HG03575 (cell line): ENCODE data around the gene A4GALT.

Source experiments
- ATAC-seq: cut with Tn5 transposase; IDR thresholded peaks from one replicate; pipeline ENCODE4 v1.9.1; 2021; ENCODE audit not compliant: unreplicated experiment, insufficient number of reproducible peaks, low FRiP score; ENCODE audit errors: extremely low read depth

The A4GALT gene

DNA sequence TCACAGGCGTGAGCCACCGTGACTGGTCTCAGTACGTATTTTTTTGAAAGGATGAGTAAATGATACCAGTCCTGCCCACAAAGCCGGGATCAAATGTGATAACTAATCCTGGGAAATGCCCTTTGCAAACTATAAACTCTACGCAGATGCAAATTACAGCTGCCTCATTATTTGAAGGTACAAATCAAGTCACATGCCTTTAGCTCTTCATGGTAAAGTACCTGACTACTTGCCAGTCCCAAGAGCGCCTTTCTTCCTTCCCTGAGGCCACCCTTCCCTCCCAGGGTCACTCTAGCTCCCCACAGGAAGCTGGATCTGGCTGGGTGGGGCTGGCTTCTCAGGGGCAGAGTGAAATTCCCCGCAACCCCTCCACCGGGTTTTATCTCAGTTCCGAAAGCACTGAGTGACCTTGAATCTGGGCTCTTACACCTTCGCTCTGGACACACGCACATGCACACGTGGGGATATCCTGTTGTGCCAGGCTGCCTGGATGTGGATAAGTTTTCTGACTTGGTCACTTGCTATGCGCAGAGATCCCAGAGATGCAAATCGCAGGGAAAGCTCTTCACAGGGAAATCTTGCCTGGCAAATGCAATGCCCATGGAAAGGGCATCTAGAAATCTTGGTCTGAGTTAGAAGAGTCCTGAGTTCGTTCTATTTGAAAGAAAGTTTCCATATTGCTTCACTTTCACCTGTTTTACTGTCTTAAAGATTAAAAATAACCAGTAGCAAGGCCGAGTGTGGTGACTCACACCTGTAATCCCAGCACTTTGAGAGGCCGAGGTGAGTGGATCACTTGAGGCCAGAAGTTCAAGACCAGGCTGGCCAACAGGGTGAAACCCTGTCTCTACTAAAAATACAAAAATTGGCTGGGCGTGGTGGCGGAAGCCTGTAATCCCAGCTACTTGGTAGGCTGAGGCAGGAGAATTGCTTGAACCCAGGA, 8.5 kb downstream of the A4GALT start:
- no peak for ATAC-seq

DNA sequence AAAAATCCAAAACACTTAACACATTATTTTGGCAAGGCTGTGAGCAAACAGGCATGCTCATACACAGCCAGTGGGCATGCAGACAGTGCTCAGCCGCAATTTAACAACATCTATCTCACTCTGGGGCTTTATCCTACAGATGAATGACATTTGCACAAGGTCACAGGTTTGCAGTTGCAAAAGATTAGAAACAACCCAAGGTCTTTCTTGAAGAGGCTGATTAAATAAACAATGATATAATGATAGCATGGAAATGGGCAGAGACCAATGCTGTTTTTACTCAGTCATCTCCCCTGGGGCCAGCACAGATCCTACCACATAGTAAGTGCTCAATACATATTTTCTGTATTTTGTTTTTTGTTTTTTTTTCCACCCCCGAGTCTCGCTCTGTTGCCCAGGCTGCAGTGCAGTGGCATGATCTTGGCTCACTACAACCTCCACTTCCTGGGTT, 9.4 kb downstream of the A4GALT start:
- no peak for ATAC-seq

DNA sequence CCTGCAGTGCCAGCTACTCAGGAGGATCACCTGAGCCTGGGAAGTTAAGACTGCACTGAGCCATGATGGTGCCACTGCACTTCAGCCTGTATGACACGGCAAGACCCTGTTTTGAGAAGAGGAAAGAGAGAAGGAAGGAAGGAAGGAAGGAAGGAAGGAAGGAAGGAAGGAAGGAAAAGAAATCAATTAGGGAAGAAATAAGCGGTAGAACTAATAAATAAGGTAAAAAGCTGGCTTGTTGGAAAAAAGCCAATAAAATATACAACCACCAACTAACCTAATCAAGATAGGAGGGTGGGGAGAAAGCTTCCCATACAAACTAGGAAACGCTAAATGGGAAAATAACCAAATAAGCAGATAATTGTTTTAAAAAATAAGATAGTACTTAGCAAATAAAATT, 12.3 kb downstream of the A4GALT start:
- no peak for ATAC-seq

DNA sequence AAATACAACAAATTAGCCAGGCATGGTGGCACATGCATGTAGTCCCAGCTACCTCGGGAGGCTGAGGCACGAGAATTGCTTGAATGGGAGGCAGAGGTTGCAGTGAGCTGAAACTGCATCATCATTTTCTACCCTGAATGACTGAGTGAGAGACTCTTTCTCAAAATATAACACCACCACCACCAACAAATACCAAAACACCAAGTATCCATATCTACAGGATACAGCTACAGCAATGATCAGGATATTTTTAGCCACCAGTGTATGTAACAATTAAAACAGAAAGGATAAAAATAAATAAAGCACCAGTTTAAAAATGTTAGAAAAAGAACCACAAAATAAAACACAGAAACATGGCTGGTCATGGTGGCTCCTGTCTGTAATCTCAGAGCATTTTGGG, 13.2 kb downstream of the A4GALT start:
- ATAC-seq = no peak

DNA sequence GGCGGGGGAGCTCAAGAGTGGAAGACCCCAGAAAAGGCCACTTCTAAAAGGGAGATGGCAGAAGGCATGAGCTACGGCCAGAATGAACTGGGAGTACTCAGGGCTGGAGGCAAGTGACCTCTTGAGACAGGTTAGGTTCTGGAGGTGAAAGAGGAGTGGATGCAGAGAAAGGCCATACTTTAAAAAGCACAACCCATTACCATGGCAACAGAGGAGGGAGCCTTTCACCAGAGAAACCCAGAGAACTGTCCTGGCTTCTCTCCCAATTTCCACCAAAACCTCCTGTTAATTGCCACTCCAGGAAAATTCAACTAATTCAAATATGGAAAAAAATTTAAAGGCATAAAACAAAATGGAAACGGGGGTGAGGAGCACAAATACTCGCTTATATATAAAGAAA, 15.8 kb downstream of the A4GALT start:
- no peak for ATAC-seq

DNA sequence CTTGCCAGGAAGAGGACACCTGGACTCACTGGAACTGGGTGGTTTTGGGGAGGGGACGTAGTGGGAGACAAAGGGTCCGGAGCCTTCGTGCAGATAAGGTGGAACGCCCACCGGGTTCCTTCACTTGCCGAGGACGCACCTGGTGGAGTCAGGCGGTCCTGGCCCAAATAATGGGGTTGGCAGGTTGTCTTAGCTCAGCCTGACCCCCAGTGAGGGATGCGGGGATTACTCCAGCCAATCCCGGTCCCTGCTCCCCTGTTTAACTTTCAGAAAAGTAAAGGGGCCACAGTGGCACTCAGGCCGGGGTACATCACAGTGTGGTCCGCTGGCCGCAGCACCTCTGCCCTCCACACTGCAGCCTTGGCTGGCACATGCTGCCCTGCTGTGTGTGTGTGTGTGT, 18.0 kb downstream of the A4GALT start:
- no peak for ATAC-seq

DNA sequence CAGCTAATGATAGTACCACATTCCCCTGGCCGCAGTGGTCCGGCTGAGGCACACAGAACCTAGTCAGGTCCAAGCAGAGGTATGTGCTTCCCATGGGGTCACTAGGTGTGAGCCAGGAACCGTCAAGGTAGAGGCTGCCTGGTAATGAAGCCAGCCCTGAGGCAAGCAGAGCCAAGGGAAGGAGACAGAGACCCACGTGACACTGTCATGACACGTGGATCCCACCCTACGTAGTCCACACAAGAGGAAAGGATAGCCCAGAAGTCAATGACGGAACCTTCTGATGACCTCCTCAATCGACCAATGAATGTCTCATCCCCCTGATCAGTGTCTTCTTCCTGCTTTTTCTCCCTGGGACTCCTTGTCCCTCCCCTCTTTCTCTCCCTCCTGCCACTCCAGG, 19.0 kb downstream of the A4GALT start:
- ATAC-seq = no peak

DNA sequence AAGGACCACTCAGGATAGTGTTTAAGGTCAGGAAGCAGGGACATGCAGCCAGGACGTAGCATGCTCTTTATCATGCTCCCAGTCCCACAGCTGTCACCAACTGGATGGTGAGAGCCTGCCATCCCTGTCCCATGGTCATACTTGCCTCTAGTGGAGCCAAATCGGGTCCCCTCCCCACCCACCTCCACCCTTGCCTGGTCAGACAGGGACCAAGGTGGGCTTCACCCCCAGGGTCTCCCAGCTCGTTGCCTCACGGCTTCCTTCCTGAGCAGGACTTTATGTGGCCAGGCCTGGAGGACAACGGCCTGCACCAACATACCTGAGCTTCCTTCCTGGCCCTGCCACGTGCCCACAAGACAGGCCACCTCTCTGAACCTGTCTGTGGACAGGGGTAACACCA, 19.8 kb downstream of the A4GALT start:
- ATAC-seq = no peak

DNA sequence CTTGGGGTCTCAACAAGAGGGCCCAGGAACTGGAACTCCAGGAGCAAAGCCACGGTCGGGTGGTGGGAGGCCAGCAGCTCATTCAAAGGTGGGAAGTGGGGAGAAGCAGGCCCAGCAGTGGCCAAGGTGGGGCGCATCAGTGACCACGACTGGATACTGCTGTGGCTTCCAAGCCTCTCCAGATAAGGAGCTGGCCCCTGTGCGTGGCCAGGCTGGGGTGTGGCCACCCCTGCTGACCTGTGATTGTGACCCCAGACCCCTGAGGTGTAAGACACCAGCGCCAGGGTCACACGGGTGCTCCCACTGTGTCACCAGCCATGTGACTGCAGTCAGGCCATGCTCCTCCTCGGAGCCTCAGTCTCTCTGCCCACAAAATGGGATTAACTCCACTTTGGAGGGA, 20.3 kb downstream of the A4GALT start:
- ATAC-seq = no peak

DNA sequence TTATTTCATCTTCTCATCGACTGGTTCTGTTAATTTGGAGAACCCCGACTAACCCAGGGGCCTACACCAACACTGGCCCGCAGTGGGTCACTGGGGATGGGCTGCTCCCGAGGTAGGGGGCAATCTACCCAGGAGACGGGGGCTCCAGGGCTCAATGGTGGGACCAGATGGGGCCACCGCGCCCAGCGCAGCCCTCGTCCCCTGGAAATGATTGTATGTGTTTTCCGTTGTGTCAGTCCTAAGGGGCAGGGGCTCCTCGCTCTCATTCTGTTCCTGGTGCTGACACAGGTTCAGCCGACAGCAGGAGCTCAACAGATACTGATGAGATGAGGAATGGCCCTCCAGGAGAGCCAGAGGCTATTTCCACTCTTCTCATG, 20.7 kb downstream of the A4GALT start:
- ATAC-seq = no peak

DNA sequence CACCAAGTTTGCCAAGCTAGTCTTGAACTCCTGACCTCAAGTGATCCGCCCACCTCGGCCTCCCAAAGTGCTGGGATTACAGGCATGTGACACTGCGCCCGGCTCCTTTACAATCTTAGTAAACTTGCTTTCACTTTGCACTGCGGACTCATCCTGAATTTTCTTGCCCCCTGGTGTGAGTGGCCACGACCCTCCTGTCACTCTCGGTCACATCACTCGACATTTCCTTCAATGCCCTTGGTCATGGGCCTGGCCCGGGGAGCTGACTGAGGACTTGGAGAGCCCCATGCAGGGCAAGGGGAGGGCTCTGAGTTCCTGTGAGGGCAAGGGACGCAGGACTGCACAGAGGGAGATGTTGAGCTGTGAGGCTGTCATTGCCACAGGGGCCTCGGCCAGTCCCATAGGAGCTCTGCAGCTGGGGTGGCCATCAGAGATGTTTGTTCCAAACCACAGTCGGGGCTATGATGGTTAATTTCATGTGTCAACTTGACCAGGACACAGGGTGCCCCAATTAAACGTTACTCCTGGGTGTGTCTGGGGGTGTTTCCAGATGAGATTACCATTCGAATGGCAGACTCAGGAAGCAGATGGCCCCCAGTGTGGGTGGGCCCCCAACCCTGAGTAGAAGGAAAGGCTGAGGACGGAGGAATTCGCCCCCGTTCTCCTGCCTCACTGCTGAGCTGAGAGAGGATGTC, 21.2 kb downstream of the A4GALT start:
- ATAC-seq = no peak

DNA sequence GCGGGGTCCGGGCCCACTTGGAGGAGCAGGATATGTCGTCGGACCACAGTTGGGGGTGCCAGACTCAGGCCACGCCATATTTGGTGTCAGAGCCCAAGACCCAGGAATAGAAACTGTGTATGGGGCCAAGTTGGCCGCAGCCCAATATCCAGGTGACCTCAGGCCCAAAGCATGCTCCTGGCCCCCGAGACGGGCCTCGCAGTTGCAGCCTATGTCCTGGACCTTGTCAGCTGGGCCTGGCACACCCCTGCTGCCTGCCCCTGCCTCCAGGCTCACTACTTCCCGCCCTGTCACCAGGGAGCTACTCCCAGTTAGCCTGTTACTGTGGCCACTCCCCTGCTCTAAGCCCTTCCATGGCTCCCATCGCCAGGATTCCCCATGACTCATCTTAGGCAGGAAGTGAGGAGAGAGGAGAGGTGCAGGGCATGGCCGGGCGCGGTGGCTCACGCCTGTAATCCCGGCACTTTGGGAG, 23.1 kb downstream of the A4GALT start:
- ATAC-seq = no peak

DNA sequence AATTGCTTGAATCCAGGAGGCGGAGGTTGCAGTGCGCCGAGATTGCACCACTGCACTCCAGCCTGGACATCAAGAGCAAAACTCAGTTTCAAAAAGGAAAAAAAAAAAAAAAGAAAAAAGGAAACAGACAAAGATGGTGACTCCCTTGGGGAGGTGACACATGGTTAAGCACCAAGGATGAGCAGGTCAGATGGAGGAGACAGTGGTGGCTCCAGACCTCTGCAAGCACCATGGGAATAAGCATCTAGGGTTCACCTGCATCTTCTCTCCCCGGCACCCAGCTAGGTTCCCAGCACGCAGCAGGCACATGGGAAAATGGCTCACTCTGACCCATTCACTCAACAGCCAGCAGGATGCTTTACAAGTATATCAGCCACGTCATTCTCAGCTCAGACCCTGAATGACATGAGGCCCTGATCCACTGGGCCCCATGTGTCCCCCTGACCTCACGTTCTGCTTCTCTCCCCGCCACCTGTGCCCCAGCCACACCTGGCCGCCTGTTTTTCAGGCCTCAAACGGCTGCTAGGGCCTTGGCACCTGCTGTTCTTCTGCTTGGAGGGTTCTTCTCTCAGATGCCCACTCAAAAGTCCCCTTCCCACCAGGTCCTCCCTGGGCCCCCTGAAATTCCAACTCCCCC, 24.2 kb downstream of the A4GALT start:
- no peak for ATAC-seq

DNA sequence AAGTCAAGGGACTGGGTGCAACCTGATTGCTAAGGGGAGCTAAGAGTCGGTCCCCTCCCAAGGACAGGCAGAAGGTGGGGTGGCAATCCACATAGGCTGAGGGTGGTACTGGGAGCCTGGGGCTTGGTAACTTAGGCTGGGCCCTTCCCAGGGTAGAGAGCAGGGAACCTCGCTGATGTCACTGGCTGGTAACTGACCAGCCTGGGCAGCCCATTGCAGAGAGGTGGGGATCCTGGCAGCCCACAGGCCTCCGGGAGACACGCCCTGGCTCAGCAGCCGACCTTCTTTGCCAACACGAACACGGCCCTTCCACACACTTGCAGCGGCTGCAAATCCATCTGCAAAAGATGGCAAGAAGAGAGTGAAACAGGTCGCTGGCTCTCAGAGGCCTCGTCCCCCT, 25.4 kb downstream of the A4GALT start:
- ATAC-seq = no peak

DNA sequence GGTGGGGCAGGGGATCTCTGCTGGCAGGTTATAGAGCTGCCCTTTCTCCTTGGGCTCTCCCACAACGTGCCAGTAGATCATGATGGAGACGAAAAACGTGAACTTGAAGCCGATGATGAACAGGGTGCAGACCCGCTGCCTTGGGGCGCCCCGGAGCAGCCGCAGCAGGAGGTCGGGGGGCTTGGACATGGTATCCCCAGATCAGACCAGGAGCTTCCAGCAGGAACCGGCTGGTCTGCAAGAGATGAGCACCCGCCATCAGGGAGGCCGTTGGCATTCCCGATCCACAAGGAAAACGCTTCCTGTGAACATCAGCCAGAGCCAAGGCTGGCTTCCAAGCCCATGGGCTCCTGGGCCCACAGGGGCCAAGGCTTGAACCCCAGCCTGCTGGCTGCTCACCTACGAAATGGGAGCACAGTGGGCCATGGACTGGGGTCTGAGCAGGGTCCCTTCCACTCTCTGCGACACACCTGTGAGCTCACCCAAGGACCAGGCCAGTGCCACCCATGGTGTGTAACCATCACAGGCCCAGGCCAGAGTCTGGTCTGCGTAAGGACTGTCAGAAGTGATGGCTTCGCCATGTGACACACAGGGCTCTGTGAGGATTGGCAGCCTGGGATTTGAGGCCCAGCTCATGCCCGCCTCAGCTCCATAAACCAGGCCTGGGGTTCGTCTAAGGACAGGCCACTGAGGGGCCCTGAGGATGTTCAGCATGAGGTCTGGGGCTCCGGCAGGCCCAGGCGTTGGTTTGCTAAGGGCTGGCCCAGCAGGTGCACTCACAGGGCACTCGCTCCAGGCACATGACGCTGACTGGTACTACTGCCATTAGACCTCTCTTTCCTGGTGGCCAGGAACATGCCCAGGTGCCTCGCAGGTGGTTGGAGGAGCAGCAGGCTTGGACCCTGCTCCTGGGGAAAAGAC, 26.6 kb downstream of the A4GALT start:
- ATAC-seq = no peak

DNA sequence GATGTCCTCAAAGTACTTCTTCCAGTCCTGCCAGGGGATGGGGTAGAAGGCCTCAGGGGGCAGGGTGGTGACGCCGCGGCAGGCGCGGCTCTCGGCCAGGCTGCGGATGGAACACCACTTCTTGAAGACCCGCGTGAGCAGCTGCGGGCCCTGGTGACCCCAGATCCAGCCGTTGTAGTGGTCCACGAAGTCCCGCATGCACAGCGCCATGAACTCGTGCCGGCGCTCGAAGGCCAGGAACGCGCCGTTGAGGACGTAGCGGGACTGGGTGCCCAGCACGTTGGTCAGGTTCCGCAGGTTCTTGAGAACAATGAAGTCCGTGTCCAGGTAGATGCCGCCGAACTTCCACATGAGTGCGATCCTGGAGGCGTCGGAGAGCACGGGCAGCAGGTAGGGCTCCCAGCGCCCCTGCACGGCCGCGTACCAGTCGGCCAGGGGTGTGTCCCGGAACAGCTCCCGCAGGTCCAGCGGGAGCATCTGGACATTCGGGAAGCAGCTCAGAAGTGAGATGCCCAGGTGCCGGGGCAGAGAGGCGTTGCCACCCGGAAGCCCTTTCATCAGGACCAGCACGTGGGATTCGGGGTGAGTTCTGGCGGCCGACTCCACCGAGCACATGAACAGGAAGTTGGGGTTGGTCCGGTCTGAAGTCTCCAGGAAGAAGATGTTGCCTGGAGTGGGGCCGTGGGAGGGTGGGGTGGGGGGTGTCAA, 27.5 kb downstream of the A4GALT start:
- ATAC-seq = no peak

DNA sequence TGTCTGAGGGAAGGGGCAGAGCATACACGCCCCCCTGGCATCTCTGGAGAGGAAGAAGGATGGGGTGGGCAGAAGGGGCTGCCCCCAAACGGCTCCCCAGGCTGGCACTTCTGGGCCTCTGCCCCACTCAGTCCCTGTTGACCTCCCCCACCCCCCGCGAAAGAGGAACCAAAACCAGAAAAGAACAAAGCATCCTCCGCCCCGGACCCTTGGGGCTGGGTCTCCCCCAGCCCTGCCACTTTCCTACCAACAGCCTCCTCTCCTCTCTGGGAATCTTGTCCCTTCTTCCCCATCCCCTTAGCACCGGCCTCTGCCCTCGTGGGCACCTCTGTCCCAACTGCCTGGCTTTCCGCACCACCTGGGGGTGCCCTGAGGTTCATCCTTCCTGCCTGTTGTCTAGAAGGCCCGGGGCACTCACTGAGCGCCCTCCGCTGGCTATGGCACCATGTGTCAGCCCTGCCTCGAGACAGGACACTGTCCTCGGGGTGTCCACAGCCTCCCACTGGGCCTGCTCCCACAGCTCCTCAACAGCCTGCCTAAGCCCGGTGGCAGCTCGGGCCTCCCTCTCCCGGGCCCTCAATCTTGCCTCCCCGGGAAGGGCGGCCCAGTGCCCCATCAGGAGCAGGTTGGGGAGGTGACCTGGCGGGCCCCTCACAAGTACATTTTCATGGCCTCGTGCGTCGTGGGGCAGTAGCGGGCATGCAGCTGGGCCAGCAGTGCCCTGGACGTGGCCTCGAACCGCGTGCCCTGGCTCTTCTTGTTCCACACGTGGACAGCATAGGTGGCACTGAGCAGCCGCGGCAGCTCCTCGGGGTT, 28.2 kb downstream of the A4GALT start:
- ATAC-seq = no peak
